PC-9 (cell line): Measurements from ENCODE around the gene FOXK1. TPM values are rescaled to one million over a fixed set of nuclear protein-coding genes. Genes with fewer than 3 reads are reported as not detected.

Experiments used
- BruUV-seq: library from RNA; stranded (reverse); fragments of 400-500 nt; replicated peaks from 2 replicates; lab custom pipeline; 2021; lab: Mats Ljungman, UMichigan
- CTCF ChIA-PET: fragments of 300-600 bp; sonication (Branson Sonifier 250); formaldehyde crosslinking; loops from one replicate; lab custom pipeline; 2022; ENCODE audit warnings: antibody characterized with exemption; lab: Charles Lee
- POLR2A ChIA-PET: fragments of 300-600 bp; sonication (Branson Sonifier 250); formaldehyde crosslinking; loops from one replicate; lab custom pipeline; 2022; ENCODE audit warnings: antibody characterized with exemption; ENCODE audit not compliant: unreplicated experiment; lab: Charles Lee
- DNase-seq, 2 experiments: peaks; one replicate each; pipeline versions ENCODE4 v3.0.0 to v3.0.0-alpha.2; 2015 to 2022; ENCODE audit warnings: mixed read lengths in 1 of 2
- H2AFZ ChIP-seq: fragments of 200-600 bp; sonication (generic); 2 replicates; pipeline ENCODE4 v1.8.1; 2017; ENCODE audit warnings: antibody characterized with exemption
- H3F3A ChIP-seq: fragments of 200-600 bp; sonication (generic); 2 replicates; pipeline ENCODE4 v1.8.1; 2017; ENCODE audit warnings: antibody characterized with exemption, mild to moderate bottlenecking, low read depth; ENCODE audit not compliant: insufficient read depth
- H3K27ac ChIP-seq: fragments of 200-600 bp; sonication (generic); 2 replicates; pipeline ENCODE4 v1.6.1; 2016; ENCODE audit warnings: mixed run types
- H3K27me3 ChIP-seq: fragments of 200-600 bp; sonication (generic); 2 replicates; pipeline ENCODE4 v1.6.1; 2016; ENCODE audit warnings: low read depth, mixed run types; ENCODE audit not compliant: insufficient read depth
- H3K36me3 ChIP-seq: fragments of 200-600 bp; sonication (generic); 2 replicates; pipeline ENCODE4 v1.6.1; 2016; ENCODE audit warnings: low read depth, mixed run types
- H3K4me1 ChIP-seq: fragments of 200-600 bp; sonication (generic); replicated peaks from 2 replicates; pipeline ENCODE4 v1.6.1; 2016; ENCODE audit warnings: mixed run types; ENCODE audit not compliant: insufficient read depth
- H3K4me2 ChIP-seq: fragments of 200-600 bp; sonication (generic); 2 replicates; pipeline ENCODE4 v1.6.1; 2017; ENCODE audit warnings: mixed run types
- H3K4me3 ChIP-seq: fragments of 200-600 bp; sonication (generic); 2 replicates; pipeline ENCODE4 v1.6.1; 2016; ENCODE audit warnings: mixed run types
- H3K79me2 ChIP-seq: fragments of 200-600 bp; sonication (generic); 2 replicates; pipeline ENCODE4 v1.6.1; 2017; ENCODE audit warnings: low read depth, mixed run types
- H3K9me2 ChIP-seq: fragments of 200-600 bp; sonication (generic); 2 replicates; pipeline ENCODE4 v1.8.1; 2017; ENCODE audit warnings: mild to moderate bottlenecking; ENCODE audit not compliant: insufficient read depth
- H3K9me3 ChIP-seq: fragments of 200-600 bp; sonication (generic); 2 replicates; pipeline ENCODE4 v1.8.1; 2016; ENCODE audit warnings: low read depth; ENCODE audit not compliant: insufficient read depth
- H4K20me1 ChIP-seq: fragments of 200-600 bp; sonication (generic); 2 replicates; pipeline ENCODE4 v1.8.1; 2017; ENCODE audit not compliant: insufficient read depth
- EZH2 ChIP-seq: fragments of 200-600 bp; sonication (generic); IDR thresholded peaks from 2 replicates; pipeline ENCODE4 v1.8.0; 2017; ENCODE audit warnings: antibody characterized with exemption, low read depth
- intact Hi-C: fragments of 100-400 bp; cut with micrococcal nuclease; formaldehyde crosslinking; loops from one replicate; pipeline ENCODE4 v1.10.0; 2022; ENCODE audit not compliant: unreplicated experiment
- total RNA-seq: library from RNA; stranded (reverse); gene quantifications from 2 replicates; pipeline ENCODE4 v1.2.3, GENCODE V29; 2021
- TF ChIP-seq, protein P1 (sequence below): fragments of 200-600 bp; sonication (generic); conservative IDR thresholded peaks from 2 replicates; pipeline ENCODE4 v1.6.1; 2017; ENCODE audit warnings: mixed run types, antibody characterized with exemption, mild to moderate bottlenecking, moderate library complexity

The FOXK1 gene
- total RNA-seq, 1 experiment from 2014 or later, result 68.1 TPM

DNA sequence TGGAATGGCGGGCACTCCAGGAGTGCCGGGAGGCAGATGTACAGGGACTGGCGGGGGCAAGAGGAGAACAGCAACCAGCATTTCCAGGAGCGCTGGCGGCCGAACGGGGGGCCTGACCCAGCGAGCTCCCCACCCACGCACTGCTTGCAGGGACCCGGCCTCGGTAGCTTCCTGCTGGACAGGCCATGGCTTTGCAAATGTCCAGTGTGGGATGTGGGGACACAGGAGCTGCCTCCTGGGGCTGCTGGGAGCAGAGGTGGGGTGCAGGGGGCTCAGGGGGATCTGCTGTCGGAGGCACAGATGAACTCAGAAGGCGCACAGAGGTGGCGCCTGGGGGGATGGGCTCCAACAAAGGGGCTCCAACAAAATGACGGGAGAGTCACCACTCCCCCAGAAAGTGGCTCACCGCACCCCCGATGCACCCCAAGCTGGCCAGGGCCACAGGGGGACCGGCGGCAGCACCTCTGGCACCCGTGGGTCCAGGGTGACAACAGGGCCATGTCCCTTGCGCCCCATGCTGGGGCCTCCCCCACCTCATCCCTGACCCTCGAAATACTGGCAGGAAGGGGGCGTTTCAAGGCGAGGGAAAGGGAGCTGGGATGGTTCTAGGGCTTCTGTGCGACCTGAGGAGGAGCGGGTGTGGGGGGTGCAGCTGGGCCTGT is 134.5 kb downstream of the FOXK1 start:
- Histone ChIP-seq H3K27ac (no peak overlapping the region), H3F3A (no peaks in the 10 kb centered on the region), H3K4me1 (no peaks in the 10 kb centered on the region), H3K9me2 (no peaks in the 10 kb centered on the region), H4K20me1 (no peaks in the 10 kb centered on the region), H3K27me3 (peaks cover 95% of the 10 kb centered on the region), H2AFZ (no peak overlapping the region), H3K4me3 (no peak overlapping the region), H3K9me3 (no peaks in the 10 kb centered on the region), H3K79me2 (no peaks in the 10 kb centered on the region), H3K36me3 (no peaks in the 10 kb centered on the region), H3K4me2 (no peak overlapping the region)
- no peak for TF ChIP-seq EZH2
- TF ChIP-seq, protein P1, sequence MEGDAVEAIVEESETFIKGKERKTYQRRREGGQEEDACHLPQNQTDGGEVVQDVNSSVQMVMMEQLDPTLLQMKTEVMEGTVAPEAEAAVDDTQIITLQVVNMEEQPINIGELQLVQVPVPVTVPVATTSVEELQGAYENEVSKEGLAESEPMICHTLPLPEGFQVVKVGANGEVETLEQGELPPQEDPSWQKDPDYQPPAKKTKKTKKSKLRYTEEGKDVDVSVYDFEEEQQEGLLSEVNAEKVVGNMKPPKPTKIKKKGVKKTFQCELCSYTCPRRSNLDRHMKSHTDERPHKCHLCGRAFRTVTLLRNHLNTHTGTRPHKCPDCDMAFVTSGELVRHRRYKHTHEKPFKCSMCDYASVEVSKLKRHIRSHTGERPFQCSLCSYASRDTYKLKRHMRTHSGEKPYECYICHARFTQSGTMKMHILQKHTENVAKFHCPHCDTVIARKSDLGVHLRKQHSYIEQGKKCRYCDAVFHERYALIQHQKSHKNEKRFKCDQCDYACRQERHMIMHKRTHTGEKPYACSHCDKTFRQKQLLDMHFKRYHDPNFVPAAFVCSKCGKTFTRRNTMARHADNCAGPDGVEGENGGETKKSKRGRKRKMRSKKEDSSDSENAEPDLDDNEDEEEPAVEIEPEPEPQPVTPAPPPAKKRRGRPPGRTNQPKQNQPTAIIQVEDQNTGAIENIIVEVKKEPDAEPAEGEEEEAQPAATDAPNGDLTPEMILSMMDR, result no peak
- DNase-seq, result no peak
- POLR2A ChIA-PET, result no interaction called here
- no TSS peak for BruUV-seq
- intact Hi-C loops, result no loop called here
- CTCF ChIA-PET, result no interaction called here

GRCh38 chr7:4817178-4817901 is 135.2 kb downstream of the FOXK1 start:
- Histone ChIP-seq H3F3A (no peaks in the 10 kb centered on the region), H3K9me3 (no peaks in the 10 kb centered on the region), H3K4me2 (no peak overlapping the region), H3K9me2 (no peaks in the 10 kb centered on the region), H3K27me3 (peaks cover 98% of the 10 kb centered on the region), H3K27ac (no peak overlapping the region), H2AFZ (no peak overlapping the region), H3K4me3 (no peak overlapping the region), H3K79me2 (no peaks in the 10 kb centered on the region), H4K20me1 (no peaks in the 10 kb centered on the region), H3K36me3 (no peaks in the 10 kb centered on the region), H3K4me1 (no peaks in the 10 kb centered on the region)
- no TSS peak for BruUV-seq
- ChIA-PET CTCF (no interaction called here), POLR2A (no interaction called here)
- intact Hi-C loops, result no loop called here
- TF ChIP-seq, protein P1, result no peak
- TF ChIP-seq EZH2, result no peak
- DNase-seq, result no peak

- Histone ChIP-seq H3K36me3 (no peaks in the 10 kb centered on the region), H3K27ac (no peak overlapping the region), H3K4me1 (no peaks in the 10 kb centered on the region), H3K9me2 (no peaks in the 10 kb centered on the region), H3K79me2 (no peaks in the 10 kb centered on the region), H3F3A (no peaks in the 10 kb centered on the region), H3K4me3 (no peak overlapping the region), H3K4me2 (no peak overlapping the region), H3K9me3 (no peaks in the 10 kb centered on the region), H4K20me1 (no peaks in the 10 kb centered on the region), H3K27me3 (peaks cover 98% of the 10 kb centered on the region), H2AFZ (no peak overlapping the region)
- no peak for DNase-seq
- TF ChIP-seq, protein P1, result no peak
- no peak for TF ChIP-seq EZH2
- ChIA-PET POLR2A (no interaction called here), CTCF (no interaction called here)
- intact Hi-C loops, result no loop called here
- BruUV-seq, result no TSS peak
Measured at GRCh38 chr7:4818000-4818794, 136.1 kb downstream of the FOXK1 start.
